BLaER1 treated with 17β-estradiol and CSF1 and Interleukin-3, amounts not matched to agents 10 nM and 100 nM (cell line): ENCODE measurements around the gene PCGF6.

Experiments used
- H3K27ac ChIP-seq, 11 experiments: shearing (Covaris generic); formaldehyde crosslinking; 2 replicates each; pipeline ENCODE4 v1.8.1; 2022
- H3K27me3 ChIP-seq, 11 experiments: shearing (Covaris generic); formaldehyde crosslinking; 2 replicates each; pipeline ENCODE4 v1.8.1; 2022
- H3K36me3 ChIP-seq, 11 experiments: shearing (Covaris generic); formaldehyde crosslinking; 2 replicates each; pipeline ENCODE4 v1.8.1; 2022
- H3K4me1 ChIP-seq, 10 experiments: shearing (Covaris generic); formaldehyde crosslinking; 2 replicates each; pipeline ENCODE4 v1.8.1; 2022
- H3K4me2 ChIP-seq, 11 experiments: shearing (Covaris generic); formaldehyde crosslinking; 2 replicates each; pipeline ENCODE4 v1.8.1; 2022
- H3K4me3 ChIP-seq, 10 experiments: shearing (Covaris generic); formaldehyde crosslinking; 2 replicates each; pipeline ENCODE4 v1.8.1; 2022
- H3K9ac ChIP-seq, 11 experiments: shearing (Covaris generic); formaldehyde crosslinking; 2 replicates each; pipeline ENCODE4 v1.8.1; 2022
- H3K9me3 ChIP-seq, 11 experiments: shearing (Covaris generic); formaldehyde crosslinking; replicated peaks in 1 of 11; 2 replicates each; pipeline ENCODE4 v1.8.1; 2022
- H4K20me1 ChIP-seq, 11 experiments: shearing (Covaris generic); formaldehyde crosslinking; 2 replicates each; pipeline ENCODE4 v1.8.1; 2022
- Cebpa-rat ChIP-seq, 11 experiments: shearing (Covaris generic); IDR thresholded peaks; 2 replicates each; pipeline ENCODE4 v1.8.1; 2022

The PCGF6 gene

DNA sequence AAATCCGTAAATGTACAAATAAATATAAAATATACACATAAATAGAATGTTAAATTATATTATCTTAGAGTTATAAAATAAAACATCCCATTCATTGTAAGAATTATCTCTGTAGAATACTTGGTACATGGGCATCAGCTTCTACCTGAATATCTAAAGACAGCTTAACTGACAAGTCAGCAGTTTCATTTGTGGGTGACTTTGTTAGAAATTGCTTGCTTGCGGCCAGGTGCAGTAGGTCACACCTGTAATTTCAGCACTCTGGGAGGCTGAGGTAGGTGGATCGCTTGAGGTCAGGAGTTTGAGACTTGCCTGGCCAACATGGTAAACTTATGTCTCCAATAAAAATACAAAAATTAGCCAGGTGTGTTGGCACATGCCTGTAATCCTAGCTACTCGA lies 14.6 kb downstream of the PCGF6 start:
- Histone ChIP-seq H3K9ac (no peak overlapping the region), H4K20me1 (peaks cover 0 to 29% (median 12%) of the 10 kb centered on the region in 11 experiments; a peak in 12 of 22 replicates), H3K4me3 (no peak overlapping the region), H3K27me3 (no peaks in the 10 kb centered on the region), H3K27ac (no peak overlapping the region), H3K4me1 (no peaks in the 10 kb centered on the region), H3K4me2 (no peak overlapping the region), H3K9me3 (no peaks in the 10 kb centered on the region), H3K36me3 (peaks cover 72 to 93% (median 85%) of the 10 kb centered on the region in 11 experiments)
- TF ChIP-seq Cebpa-rat (IDR thresholded peaks at IDR 0.05): no peak

DNA sequence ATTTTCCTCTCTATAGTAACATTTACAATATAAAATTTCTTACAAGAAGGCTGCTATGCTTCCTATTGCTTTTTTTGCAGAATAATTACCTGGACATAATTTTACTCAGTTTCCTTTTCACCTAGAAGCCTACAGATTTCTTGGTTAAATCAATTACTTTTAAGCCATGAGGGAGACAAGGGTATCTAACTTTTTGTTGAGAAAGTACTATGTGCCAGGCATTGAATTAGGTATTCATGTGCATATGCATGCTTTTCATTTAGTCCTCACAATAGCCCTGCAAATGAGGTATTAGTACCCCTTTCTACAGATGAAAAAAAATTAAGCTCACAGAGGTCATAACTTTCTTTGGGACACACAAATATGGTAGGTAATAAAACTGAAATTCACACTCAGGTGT lies 16.4 kb downstream of the PCGF6 start:
- H3K27ac ChIP-seq: no peak overlapping the region
- H3K9ac ChIP-seq: no peak overlapping the region
- no peak for TF ChIP-seq Cebpa-rat (IDR thresholded peaks at IDR 0.05)
- H3K27me3 ChIP-seq: no peaks in the 10 kb centered on the region
- H3K9me3 ChIP-seq: no peaks in the 10 kb centered on the region
- H3K4me1 ChIP-seq: no peaks in the 10 kb centered on the region
- peaks cover 0 to 20% (median 12%) of the 10 kb centered on the region in 11 experiments; a peak in 11 of 22 replicates for H4K20me1 ChIP-seq
- peaks cover 74 to 93% (median 86%) of the 10 kb centered on the region in 11 experiments for H3K36me3 ChIP-seq
- no peak overlapping the region for H3K4me3 ChIP-seq
- H3K4me2 ChIP-seq: no peak overlapping the region

DNA sequence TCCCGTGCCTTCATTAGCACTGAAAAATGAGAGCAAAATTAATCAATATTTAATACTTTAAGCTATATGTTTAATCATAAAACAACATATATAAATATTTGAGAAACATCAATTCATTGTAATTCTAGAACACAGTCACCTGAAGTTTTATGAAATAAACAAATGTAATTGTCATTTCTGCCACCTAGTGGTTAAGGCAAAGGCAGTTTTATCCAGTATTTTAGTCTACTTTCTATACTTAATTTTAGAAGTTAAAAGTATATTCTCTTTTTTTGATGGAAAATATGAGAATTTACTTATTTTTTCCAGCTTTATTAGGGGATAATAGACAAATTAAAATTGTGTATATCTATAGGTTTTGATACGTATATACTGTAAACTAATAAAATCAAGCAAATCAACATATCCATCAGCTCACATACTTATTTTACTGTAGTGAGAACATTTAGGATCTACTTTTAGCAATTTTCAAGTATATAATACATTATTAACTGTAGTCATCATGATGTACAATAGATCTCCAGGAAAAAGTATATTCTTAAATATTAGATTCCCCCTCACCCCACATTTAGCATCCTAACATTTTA lies 16.9 kb downstream of the PCGF6 start:
- no peak overlapping the region for H3K4me3 ChIP-seq
- no peak overlapping the region for H3K4me2 ChIP-seq
- no peaks in the 10 kb centered on the region for H3K27me3 ChIP-seq
- H3K9me3 ChIP-seq: no peaks in the 10 kb centered on the region
- peaks cover 0 to 18% (median 7%) of the 10 kb centered on the region in 11 experiments; a peak in 11 of 22 replicates for H4K20me1 ChIP-seq
- H3K4me1 ChIP-seq: no peaks in the 10 kb centered on the region
- H3K9ac ChIP-seq: no peak overlapping the region
- peaks cover 74 to 93% (median 86%) of the 10 kb centered on the region in 11 experiments for H3K36me3 ChIP-seq
- no peak for TF ChIP-seq Cebpa-rat (IDR thresholded peaks at IDR 0.05)
- no peak overlapping the region for H3K27ac ChIP-seq

DNA sequence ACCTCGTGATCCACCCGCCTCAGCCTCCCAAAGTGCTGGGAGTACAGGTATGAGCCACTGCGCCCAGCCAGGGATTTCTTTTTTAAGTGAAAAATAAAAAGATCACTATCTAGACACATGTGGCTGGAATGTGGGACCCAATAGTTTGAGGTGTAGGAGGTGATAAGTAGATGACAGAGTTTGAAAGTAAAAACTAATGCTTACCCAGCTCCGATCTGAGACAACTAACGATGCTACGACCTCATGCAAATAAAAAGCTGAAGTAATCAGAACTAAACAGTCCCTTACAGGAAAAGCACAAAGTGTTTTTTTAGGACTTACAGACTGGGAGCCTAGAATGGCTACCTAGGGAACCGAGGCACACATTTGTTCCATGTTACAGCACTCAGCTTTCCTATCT lies 23.0 kb downstream of the PCGF6 start:
- Histone ChIP-seq H4K20me1 (no peaks in the 10 kb centered on the region), H3K4me1 (no peaks in the 10 kb centered on the region), H3K4me2 (no peak overlapping the region), H3K36me3 (peaks cover 90 to 100% (median 98%) of the 10 kb centered on the region in 11 experiments), H3K9me3 (no peaks in the 10 kb centered on the region), H3K27ac (no peak overlapping the region), H3K4me3 (no peak overlapping the region), H3K9ac (no peak overlapping the region), H3K27me3 (no peaks in the 10 kb centered on the region)
- TF ChIP-seq Cebpa-rat (IDR thresholded peaks at IDR 0.05): no peak

DNA sequence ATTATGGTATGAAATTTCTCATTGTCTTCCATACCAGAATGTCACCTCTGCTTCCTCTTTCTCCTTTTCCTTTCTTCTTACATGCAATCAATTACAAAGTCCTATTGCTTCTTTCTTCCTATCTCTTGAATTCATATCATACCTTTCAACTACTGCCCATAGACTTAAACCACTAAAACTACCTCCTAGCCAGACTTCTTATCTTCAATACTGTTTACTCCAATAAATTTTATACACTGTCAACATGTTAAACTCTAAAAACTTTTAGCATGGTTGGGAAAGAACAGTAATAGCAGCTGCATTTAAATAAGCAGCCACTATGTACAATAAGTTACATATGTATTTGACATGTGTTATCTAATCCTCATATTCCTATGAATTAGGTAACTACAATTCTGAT lies 34.9 kb downstream of the PCGF6 start:
- Histone ChIP-seq H3K4me1 (no peaks in the 10 kb centered on the region), H3K9me3 (no peaks in the 10 kb centered on the region), H3K9ac (no peak overlapping the region), H3K27ac (no peak overlapping the region), H4K20me1 (peaks cover 0 to 14% (median 0%) of the 10 kb centered on the region in 11 experiments; a peak in 4 of 22 replicates), H3K36me3 (peaks cover 81 to 100% (median 95%) of the 10 kb centered on the region in 11 experiments), H3K27me3 (no peaks in the 10 kb centered on the region), H3K4me2 (no peak overlapping the region), H3K4me3 (no peak overlapping the region)
- no peak for TF ChIP-seq Cebpa-rat (IDR thresholded peaks at IDR 0.05)

DNA sequence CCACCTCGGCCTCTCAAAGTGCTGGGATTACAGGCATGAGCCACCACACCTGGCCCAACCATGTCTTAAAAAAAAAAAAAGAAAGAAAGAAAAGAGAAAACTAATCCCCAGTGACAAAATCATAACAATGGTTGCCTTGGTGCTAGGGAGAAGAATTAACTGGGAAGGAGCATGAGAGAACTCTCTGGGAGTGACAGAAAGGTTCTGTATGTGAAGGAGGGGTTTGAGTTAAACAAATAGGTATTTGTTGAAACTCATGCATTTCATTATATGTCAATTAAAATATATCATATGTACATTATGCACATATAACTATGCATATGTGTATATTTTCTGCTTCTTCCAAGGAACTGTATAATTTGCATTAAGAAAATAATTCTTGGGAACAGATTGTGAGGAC lies 40.7 kb downstream of the PCGF6 start:
- H3K27me3 ChIP-seq: no peaks in the 10 kb centered on the region
- H3K4me3 ChIP-seq: no peak overlapping the region
- peaks cover 0 to 13% (median 0%) of the 10 kb centered on the region in 11 experiments; a peak in 4 of 22 replicates for H4K20me1 ChIP-seq
- no peak overlapping the region for H3K9ac ChIP-seq
- H3K4me1 ChIP-seq: no peaks in the 10 kb centered on the region
- no peak for TF ChIP-seq Cebpa-rat (IDR thresholded peaks at IDR 0.05)
- no peak overlapping the region for H3K27ac ChIP-seq
- H3K36me3 ChIP-seq: peaks cover 94 to 100% (median 99%) of the 10 kb centered on the region in 11 experiments
- H3K9me3 ChIP-seq: no peaks in the 10 kb centered on the region
- H3K4me2 ChIP-seq: no peak overlapping the region

DNA sequence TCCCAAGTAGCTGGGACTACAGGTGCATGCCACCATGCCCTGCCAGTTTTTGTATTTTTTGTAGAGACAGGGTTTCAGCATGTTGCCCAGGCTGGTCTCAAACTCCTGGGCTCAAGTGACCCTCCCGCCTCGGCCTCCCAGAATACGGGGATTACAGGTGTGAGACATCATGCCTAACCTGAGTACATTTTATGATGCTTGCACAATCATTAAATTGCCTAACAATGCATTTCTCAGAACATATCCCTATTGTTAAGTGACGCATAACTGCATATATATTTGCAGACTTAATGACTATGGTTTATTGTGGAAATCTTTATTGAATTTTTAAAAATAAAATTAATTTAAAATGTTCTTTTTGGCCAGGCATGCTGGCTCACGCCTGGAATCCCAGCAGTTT lies 43.3 kb downstream of the PCGF6 start:
- no peak for TF ChIP-seq Cebpa-rat (IDR thresholded peaks at IDR 0.05)
- Histone ChIP-seq H3K4me1 (no peaks in the 10 kb centered on the region), H3K9me3 (no peaks in the 10 kb centered on the region), H3K27ac (no peak overlapping the region), H3K4me2 (no peak overlapping the region), H3K27me3 (no peaks in the 10 kb centered on the region), H3K9ac (no peak overlapping the region), H3K36me3 (peaks cover 85 to 99% (median 88%) of the 10 kb centered on the region in 11 experiments), H3K4me3 (no peak overlapping the region), H4K20me1 (peaks cover 0 to 15% (median 0%) of the 10 kb centered on the region in 11 experiments; a peak in 4 of 22 replicates)

DNA sequence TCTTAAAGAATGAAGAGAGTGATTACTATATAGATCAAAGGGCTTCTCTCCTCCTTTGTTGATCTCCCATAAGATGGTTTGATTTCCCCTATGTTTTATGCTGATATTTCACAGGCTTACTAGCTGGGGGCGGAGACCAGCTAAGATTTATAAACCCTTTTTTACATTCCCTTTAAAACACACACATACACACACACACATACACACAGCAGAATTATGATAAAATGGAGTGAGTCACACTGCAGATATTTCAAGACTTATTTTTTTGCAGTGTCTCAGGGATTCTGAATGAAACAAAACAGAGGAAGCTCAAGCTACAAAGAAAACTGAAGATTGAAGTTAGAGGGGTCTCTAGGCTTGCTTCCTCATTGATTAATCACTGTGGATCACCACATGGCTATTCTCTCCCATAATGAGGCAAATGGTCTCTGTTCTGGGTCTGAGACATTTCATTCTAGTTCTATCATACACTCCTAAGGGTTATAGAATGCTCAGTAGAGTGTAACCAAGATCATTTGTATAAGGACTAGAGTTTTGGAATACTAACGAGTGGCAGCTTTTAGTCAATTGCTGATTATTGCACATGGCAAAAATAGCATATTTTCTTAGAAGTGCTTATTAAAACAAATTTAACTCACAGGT lies 55.4 kb downstream of the PCGF6 start:
- Histone ChIP-seq H3K27ac (no peak overlapping the region), H3K4me3 (no peak overlapping the region), H3K9ac (no peak overlapping the region), H3K4me2 (0 out of 22 replicates have a peak overlapping the region, but pooled peaks of 1 of the 11 experiments have one; percentile 5), H4K20me1 (no peaks in the 10 kb centered on the region), H3K9me3 (no peaks in the 10 kb centered on the region), H3K4me1 (peaks cover 0 to 6% (median 0%) of the 10 kb centered on the region in 10 experiments; a peak in 2 of 20 replicates), H3K36me3 (peaks cover 2 to 5% (median 3%) of the 10 kb centered on the region in 11 experiments; a peak in 14 of 22 replicates), H3K27me3 (no peaks in the 10 kb centered on the region)
- TF ChIP-seq Cebpa-rat (IDR thresholded peaks at IDR 0.05): no peak

DNA sequence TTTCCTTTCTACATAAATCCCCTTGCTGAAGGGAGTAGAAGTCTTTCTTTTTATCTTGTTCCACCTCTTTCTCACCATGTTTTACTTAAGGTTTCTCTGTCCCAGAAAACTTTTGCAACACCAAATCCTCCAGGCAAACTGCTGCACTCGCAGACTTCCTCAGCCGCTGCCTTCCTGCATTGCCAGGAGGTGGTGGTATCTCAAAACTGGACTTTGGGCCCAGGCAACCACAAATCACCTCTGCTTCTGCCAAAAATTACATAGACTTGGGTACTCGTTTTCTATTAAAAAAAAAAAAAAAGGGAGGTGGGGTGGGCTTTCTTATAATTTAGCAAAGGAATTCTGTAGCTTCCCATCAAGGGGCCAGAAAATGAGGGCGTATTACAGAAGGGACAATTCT lies 59.4 kb downstream of the PCGF6 start:
- no peaks in the 10 kb centered on the region for H3K36me3 ChIP-seq
- no peak overlapping the region for H3K27ac ChIP-seq
- peaks cover 0 to 6% (median 0%) of the 10 kb centered on the region in 10 experiments; a peak in 2 of 20 replicates for H3K4me1 ChIP-seq
- no peak overlapping the region for H3K4me3 ChIP-seq
- no peak overlapping the region for H3K4me2 ChIP-seq
- no peaks in the 10 kb centered on the region for H4K20me1 ChIP-seq
- TF ChIP-seq Cebpa-rat (IDR thresholded peaks at IDR 0.05): no peak
- no peaks in the 10 kb centered on the region for H3K9me3 ChIP-seq
- H3K9ac ChIP-seq: no peak overlapping the region
- H3K27me3 ChIP-seq: no peaks in the 10 kb centered on the region
